Endodermal cell (in vitro differentiated cells): ENCODE results near the gene SLC39A5. TPM values are rescaled to one million over a fixed set of nuclear protein-coding genes. Genes with fewer than 3 reads are reported as not detected.
A peak's percentile ranks its signal among the peaks of the same experiment; 100 is the strongest.
"Not testable (repeated sequence)": the region's sequence is repeated elsewhere in the genome, so short reads cannot be mapped to it uniquely, and the experiment has no call there.

ENCODE experiments used
- DNase-seq: peaks from one replicate; pipeline ENCODE4 v3.0.0-alpha.2; 2017
- H3K27ac ChIP-seq: 2 replicates; pipeline ENCODE4 v1.5.1; 2013; ENCODE audit warnings: mild to moderate bottlenecking, low read depth, low read length, moderate library complexity
- H3K27me3 ChIP-seq: 2 replicates; pipeline ENCODE4 v1.6.1; 2013; ENCODE audit warnings: mild to moderate bottlenecking, low read length, moderate library complexity; ENCODE audit not compliant: insufficient read depth, control insufficient read depth, poor library complexity, severe bottlenecking
- H3K36me3 ChIP-seq: 2 replicates; pipeline ENCODE4 v1.7.0; 2013; ENCODE audit warnings: mild to moderate bottlenecking, low read length, moderate library complexity; ENCODE audit not compliant: control insufficient read depth, insufficient read depth
- H3K4me1 ChIP-seq: one replicate; pipeline ENCODE4 v1.7.0; 2013; ENCODE audit warnings: low read length; ENCODE audit not compliant: control insufficient read depth, insufficient read depth
- H3K4me3 ChIP-seq: 2 replicates; pipeline ENCODE4 v1.5.1; 2013; ENCODE audit warnings: mild to moderate bottlenecking, low read length, moderate library complexity
- H3K9ac ChIP-seq: 2 replicates; pipeline ENCODE4 v1.6.1; 2013; ENCODE audit warnings: mild to moderate bottlenecking, low read length, moderate library complexity; ENCODE audit not compliant: poor library complexity, severe bottlenecking; ENCODE audit errors: extremely low read depth
- H3K9me3 ChIP-seq: 2 replicates; pipeline ENCODE4 v1.6.1; 2013; ENCODE audit warnings: mild to moderate bottlenecking, low read length, moderate library complexity; ENCODE audit not compliant: control insufficient read depth
- H3K27ac Mint-ChIP-seq: 2 replicates; pipeline ENCODE4 v1.8.0; 2020; ENCODE audit warnings: mixed read lengths
- H3K27me3 Mint-ChIP-seq: 2 replicates; pipeline ENCODE4 v1.8.0; 2021; ENCODE audit warnings: mild to moderate bottlenecking, mixed read lengths; ENCODE audit not compliant: insufficient read depth
- H3K36me3 Mint-ChIP-seq: 2 replicates; pipeline ENCODE4 v1.8.0; 2020; ENCODE audit warnings: low read depth, mixed read lengths
- H3K4me1 Mint-ChIP-seq: 2 replicates; pipeline ENCODE4 v1.8.0; 2020; ENCODE audit warnings: mixed read lengths
- H3K4me3 Mint-ChIP-seq: 2 replicates; pipeline ENCODE4 v1.8.0; 2020; ENCODE audit warnings: mild to moderate bottlenecking, moderate library complexity, mixed read lengths
- H3K9me3 Mint-ChIP-seq: 2 replicates; pipeline ENCODE4 v1.8.0; 2020; ENCODE audit warnings: mild to moderate bottlenecking, mixed read lengths
- CTCF ChIP-seq: fragments of 200-600 bp; sonication (generic); conservative IDR thresholded peaks from 2 replicates; pipeline ENCODE4 v1.5.0; 2021; ENCODE audit warnings: antibody characterized with exemption, mild to moderate bottlenecking
- WGBS, 2 experiments: methylation state at CpG; one replicate each; pipeline versions ENCODE4 v1.1.5 to v1.1.7; 2013; ENCODE audit warnings: missing lambda C conversion rate in 2 of 2, mixed read lengths in 1 of 2; ENCODE audit not compliant: insufficient coverage in 1 of 2, insufficient read length in 1 of 2; 5-methylcytosine and 5-hydroxymethylcytosine counted together
- total RNA-seq, 2 donors: library from RNA; stranded (reverse); fragmentation: NEBNext Ultra II Directional in 1 of 2; extraction: Animal tissue kit (Norgen Biotek cat#: 25700) in 1 of 2; gene quantifications; 2 replicates in 1 of 2; 3 replicates in 1 of 2; pipeline ENCODE4 v1.2.1, GENCODE V29; 2021

SLC39A5 gene
- total RNA-seq, 2 donors from 2014 or later, result 2.5 to 3.2 TPM

GRCh38 chr12:56261503-56262232, 31.8 kb downstream of the SLC39A5 start:
- Mint-ChIP-seq H3K27ac (no peak overlapping the region), H3K27me3 (no peaks in the 10 kb centered on the region), H3K4me3 (no peak overlapping the region), H3K4me1 (peaks cover 16% of the 10 kb centered on the region), H3K9me3 (no peaks in the 10 kb centered on the region), H3K36me3 (no peaks in the 10 kb centered on the region)
- Histone ChIP-seq H3K4me1 (no peaks in the 10 kb centered on the region), H3K9ac (no peak overlapping the region), H3K36me3 (peaks cover 1% of the 10 kb centered on the region), H3K27ac (no peak overlapping the region), H3K9me3 (no peaks in the 10 kb centered on the region), H3K27me3 (no peaks in the 10 kb centered on the region), H3K4me3 (no peak overlapping the region)
- TF ChIP-seq CTCF, result no peak
- WGBS, 2 experiments, result 87 to 96% methylated on average over 3 to 5 of the region's 5 CpGs
- DNase-seq, result no peak

- TF ChIP-seq CTCF, result peak; percentile 42
Observed at GRCh38 chr12:56262955-56263354, 33.1 kb downstream of the SLC39A5 start.

GRCh38 chr12:56266068-56266692, 36.3 kb downstream of the SLC39A5 start:
- peaks cover 25% of the 10 kb centered on the region for H3K36me3 ChIP-seq
- not testable (repeated sequence) for H3K9me3 Mint-ChIP-seq, H3K27me3 ChIP-seq, H3K27ac ChIP-seq, H3K4me1 Mint-ChIP-seq, H3K4me1 ChIP-seq, H3K27me3 Mint-ChIP-seq, H3K9me3 ChIP-seq, DNase-seq
- H3K4me3 ChIP-seq, result peak overlapping the region; percentile 87
- Mint-ChIP-seq H3K36me3 (peaks cover 18% of the 10 kb centered on the region), H3K27ac (peak overlapping the region; percentile 89), H3K4me3 (peak overlapping the region; percentile 73)
- H3K9ac ChIP-seq, result peak overlapping the region; percentile 72
- 57 to 69% methylated on average over 9 to 13 of the region's 16 CpGs for WGBS, 2 experiments

More at GRCh38 chr12:56262955-56263354, 33.1 kb downstream of the SLC39A5 start:
- DNase-seq, H3K27me3 Mint-ChIP-seq, H3K4me3 Mint-ChIP-seq, H3K27me3 ChIP-seq, H3K9ac ChIP-seq, H3K27ac ChIP-seq, H3K9me3 Mint-ChIP-seq, H3K36me3 Mint-ChIP-seq, H3K4me3 ChIP-seq, H3K27ac Mint-ChIP-seq, H3K9me3 ChIP-seq, H3K36me3 ChIP-seq, H3K4me1 ChIP-seq: not testable (repeated sequence)
- WGBS, 2 experiments, result 88 to 90% methylated on average over 5 to 7 of the region's 7 CpGs
- H3K4me1 Mint-ChIP-seq, result peaks cover 14% of the 10 kb centered on the region
